ENCODE data around the gene MEF2A. TPM values are rescaled to one million over a fixed set of nuclear protein-coding genes. Genes with fewer than 3 reads are reported as not detected.
"Not testable (repeated sequence)": the region's sequence is repeated elsewhere in the genome, so short reads cannot be mapped to it uniquely, and the experiment has no call there.

The MEF2A gene
- total RNA-seq, 1 experiment from 2014 or later, result 76.3 TPM

GRCh38 chr15:99645951-99646350, 80.2 kb downstream of the MEF2A start:
- no peak for DNase-seq (ENCODE audit: low spot score)

- peak; percentile 35 for DNase-seq (ENCODE audit: low spot score)
Observed at GRCh38 chr15:99651023-99651807, 85.4 kb downstream of the MEF2A start.

- DNase-seq (ENCODE audit: low spot score), result no peak
Observed at GRCh38 chr15:99656205-99656604, 90.4 kb downstream of the MEF2A start.

GRCh38 chr15:99657996-99658395, 92.2 kb downstream of the MEF2A start:
- no peak for DNase-seq (ENCODE audit: low spot score)

GRCh38 chr15:99662903-99663302, 97.1 kb downstream of the MEF2A start:
- no peak for DNase-seq (ENCODE audit: low spot score)

GRCh38 chr15:99666073-99666472, 100.3 kb downstream of the MEF2A start:
- not testable (repeated sequence) for DNase-seq (ENCODE audit: low spot score)

- no peak for DNase-seq (ENCODE audit: low spot score)
Observed at GRCh38 chr15:99668533-99669182, 102.9 kb downstream of the MEF2A start.

- no peak for DNase-seq (ENCODE audit: low spot score)
Observed at GRCh38 chr15:99669250-99669649, 103.5 kb downstream of the MEF2A start.

GRCh38 chr15:99671926-99672635, 106.3 kb downstream of the MEF2A start:
- DNase-seq (ENCODE audit: low spot score), result no peak

- no peak for DNase-seq (ENCODE audit: low spot score)
Observed at GRCh38 chr15:99673111-99673510, 107.3 kb downstream of the MEF2A start.

- no peak for DNase-seq (ENCODE audit: low spot score)
Observed at GRCh38 chr15:99674279-99674678, 108.5 kb downstream of the MEF2A start.

GRCh38 chr15:99677540-99678134, 111.9 kb downstream of the MEF2A start:
- no peak for DNase-seq (ENCODE audit: low spot score)

- DNase-seq (ENCODE audit: low spot score), result no peak
Observed at GRCh38 chr15:99680276-99680675, 114.5 kb downstream of the MEF2A start.

- DNase-seq (ENCODE audit: low spot score), result no peak
Observed at GRCh38 chr15:99681990-99682389, 116.2 kb downstream of the MEF2A start.

GRCh38 chr15:99682455-99682854, 116.7 kb downstream of the MEF2A start:
- DNase-seq (ENCODE audit: low spot score), result peak; percentile 76

- peak; percentile 67 for DNase-seq (ENCODE audit: low spot score)
Observed at GRCh38 chr15:99683000-99683670, 117.4 kb downstream of the MEF2A start.

GRCh38 chr15:99686290-99686689, 120.5 kb downstream of the MEF2A start:
- DNase-seq (ENCODE audit: low spot score), result no peak

GRCh38 chr15:99692825-99693224, 127.0 kb downstream of the MEF2A start:
- DNase-seq (ENCODE audit: low spot score), result no peak

- no peak for DNase-seq (ENCODE audit: low spot score)
Observed at GRCh38 chr15:99696096-99696495, 130.3 kb downstream of the MEF2A start.

- no peak for DNase-seq (ENCODE audit: low spot score)
Observed at GRCh38 chr15:99702895-99703602, 137.3 kb downstream of the MEF2A start.
